ENCODE measurements around the gene ITPKB.
"Not testable (repeated sequence)": the region's sequence is repeated elsewhere in the genome, so short reads cannot be mapped to it uniquely, and the experiment has no call there.

The ITPKB gene

DNA sequence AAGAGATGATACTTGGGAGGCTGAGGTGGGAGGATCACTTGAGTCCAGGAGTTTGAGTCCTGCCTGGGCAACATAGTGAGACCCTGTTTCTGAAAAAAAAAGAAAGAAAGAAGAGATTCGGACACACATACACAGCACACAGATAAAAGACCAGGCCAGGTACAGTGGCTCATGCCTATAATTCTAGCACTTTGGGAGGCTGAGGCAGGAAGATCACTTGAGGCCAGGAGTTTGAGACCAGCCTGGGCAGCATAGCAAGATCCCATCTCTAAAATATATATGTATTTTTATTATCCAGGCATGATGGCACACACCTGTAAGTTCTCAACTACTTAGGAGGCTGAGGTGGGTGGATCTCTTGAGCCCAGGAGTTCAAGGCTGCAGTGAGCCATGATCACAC, 121.4 kb downstream of the ITPKB start:
- DNase-seq = not testable (repeated sequence)

GRCh38 chr1:226617109-226617508, 122.0 kb downstream of the ITPKB start:
- DNase-seq = no peak

DNA sequence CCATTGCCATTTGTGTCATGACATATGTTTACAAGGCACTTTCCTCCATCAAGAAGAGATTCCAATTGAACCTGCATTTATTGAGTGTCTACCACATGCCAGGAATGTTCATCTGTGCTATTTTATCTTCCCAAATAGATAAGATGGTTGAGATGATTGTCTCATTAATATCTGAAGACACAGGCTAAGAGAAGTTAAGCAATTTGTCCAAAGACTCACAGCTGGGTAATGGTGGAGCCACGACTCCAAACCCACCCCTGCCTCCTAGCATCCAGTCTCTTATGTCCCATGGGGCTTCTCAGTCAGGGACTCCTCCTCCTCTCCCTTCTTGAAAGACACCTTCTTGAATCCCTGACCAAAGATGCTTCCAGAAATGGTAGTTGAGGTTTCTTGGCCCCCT, 122.4 kb downstream of the ITPKB start:
- DNase-seq = no peak

GRCh38 chr1:226615876-226616275, 123.2 kb downstream of the ITPKB start:
- DNase-seq = no peak

- DNase-seq = not testable (repeated sequence)
Observed at GRCh38 chr1:226611980-226612379, 127.1 kb downstream of the ITPKB start.

GRCh38 chr1:226611301-226611700, 127.8 kb downstream of the ITPKB start:
- DNase-seq = no peak

DNA sequence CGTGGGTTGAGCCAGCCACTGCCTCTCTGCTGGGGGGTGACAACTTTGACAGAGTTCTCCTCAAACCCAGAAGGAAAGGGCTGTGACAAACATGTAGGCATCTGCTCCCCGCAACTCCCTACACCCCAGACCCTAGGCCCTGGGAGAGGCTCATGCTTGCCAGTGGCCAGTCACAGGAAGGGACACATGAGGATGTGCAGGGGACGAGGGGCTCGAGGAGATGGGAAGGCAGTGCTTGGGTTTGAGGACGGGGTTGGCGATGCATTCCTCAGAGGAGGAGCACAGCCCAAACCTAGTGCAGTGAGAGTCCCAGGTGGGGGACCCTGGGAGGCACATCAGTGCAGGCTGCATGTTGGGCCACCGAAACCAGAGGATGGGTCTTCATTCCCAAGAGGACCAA, 128.4 kb downstream of the ITPKB start:
- no peak for DNase-seq

DNA sequence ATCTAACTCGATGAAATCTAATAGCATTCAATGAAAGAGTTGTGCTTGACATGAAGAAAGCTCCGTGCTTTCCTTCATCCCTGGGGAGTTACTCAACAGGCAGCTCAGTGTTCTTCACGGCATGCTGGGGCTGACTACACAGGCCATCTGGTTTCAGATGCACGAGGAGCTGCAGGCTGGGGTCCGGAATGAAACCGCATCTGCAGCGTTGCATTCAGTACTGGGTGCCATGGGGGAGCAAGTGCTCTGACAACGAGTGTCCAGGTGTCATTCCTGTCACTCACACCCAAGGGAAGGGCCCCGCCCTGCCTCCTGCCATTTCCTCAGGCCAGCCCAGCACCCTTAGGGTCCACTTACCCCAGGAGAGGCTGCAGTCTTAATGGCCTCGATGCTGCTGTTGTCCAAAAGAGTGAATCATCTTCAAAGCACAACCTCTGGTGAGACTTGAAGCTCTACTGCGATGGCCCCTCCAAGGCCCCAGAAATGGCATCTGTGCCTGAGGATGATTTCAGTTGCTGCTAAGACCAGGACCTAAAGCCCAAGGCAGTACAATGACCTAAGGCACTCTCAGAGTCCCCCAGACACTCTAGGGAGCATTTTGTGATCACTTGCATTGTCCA, 129.1 kb downstream of the ITPKB start:
- no peak for DNase-seq

DNA sequence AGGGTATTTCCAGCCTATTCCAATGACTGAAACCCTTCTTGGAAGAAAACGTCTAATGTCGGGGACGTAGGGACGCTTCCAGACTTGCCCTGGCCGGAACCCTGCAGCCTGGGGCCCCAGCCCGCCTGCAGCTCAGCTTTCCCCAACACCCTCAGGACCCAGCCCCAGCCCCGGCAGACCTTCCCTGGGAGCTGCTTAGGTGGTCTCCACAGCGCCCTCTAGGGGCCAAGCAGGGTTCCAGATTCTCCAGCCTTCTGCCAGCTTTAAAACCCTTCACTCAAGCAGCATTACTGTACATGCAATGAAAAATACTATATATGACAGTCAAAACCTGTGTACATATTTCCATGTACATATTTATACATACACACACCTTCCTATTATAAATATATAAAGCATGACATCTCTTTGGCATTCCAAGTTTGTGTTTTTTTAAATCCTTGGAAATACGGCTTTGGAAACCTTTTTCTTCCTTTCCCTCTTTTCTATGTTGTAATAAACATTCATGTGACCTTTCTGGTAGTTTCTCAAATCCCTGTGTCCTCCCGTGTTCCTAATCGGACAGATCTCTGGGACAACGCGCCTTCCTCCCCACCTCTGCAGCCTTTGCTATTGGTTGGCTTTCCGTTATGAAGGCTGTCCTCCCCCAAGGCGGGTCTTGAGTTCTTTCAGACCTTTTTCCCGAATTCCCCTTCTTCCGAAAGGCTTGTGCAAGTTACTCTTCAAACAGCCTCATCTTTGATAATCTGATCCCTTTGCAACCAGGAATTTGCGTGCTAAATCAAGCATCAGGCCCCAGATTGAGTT, 130.2 kb downstream of the ITPKB start:
- peak; percentile 70 to 88 (median 81) for DNase-seq

- DNase-seq = no peak
Observed at GRCh38 chr1:226607821-226608220, 131.3 kb downstream of the ITPKB start.

DNA sequence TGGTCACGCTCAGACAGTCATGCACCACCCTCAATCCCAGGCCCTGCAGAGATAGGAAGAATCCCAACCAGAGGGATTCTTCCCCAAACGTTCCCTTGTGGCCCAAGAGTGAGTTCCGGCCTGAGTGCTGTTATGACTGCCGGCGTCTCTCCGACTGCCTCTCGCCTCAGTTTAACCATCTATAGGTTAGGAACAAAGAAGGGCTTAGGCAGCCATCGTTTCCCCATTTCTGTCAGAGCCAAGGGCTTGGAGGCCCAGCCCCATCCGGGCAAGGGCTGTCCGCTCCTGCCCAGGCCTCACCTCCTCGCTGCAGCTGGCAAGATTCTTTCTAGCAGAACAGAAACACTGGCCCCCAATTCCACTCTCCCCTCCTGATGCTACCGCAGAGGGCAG, 131.8 kb downstream of the ITPKB start:
- no peak for DNase-seq

DNA sequence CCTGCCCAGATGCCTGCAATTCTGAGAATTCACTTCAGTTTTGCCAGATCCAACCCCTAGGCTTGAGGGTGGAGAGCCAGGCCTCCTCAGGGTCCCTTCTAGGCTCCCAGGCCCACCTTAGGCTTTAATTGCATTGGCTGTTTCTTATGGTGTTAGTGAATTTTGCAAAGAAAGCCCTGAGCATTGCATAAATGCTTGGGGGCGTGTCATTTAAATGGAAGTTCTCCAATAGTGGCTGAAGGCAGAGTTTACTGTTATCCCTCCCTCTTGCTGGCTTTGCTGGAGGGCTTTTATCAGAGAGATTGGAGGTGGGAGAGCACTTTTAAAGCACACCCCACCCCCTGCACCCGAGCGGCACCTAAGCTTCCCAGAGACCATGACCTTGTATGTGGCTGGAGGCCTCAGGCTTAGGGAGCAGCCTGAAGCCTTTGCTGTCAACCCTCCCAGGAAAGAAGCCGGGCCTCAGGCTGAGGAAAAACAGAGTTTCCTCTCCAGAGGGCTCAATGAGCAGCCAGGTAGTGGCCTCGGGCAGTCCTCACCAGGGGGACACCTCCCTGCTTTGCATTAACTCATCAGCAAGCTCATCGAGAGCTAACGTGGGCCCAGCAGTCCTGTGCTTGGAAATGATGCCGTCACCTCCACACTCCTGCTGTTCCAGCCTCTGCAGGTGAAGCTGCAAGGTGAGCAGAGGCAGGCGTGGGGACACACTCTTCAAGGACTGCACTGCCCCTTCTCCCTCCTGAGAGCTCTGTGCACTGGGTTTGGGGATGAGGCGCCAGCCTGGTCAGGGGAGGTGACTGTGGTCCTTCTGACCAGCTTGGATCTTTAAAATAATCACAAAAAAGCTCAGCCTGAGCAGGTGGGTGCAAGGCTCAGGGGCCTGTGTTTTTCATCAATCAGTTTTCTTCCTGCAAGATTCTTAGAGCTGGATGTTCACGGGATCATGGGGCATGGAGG, 132.5 kb downstream of the ITPKB start:
- no peak for DNase-seq

DNA sequence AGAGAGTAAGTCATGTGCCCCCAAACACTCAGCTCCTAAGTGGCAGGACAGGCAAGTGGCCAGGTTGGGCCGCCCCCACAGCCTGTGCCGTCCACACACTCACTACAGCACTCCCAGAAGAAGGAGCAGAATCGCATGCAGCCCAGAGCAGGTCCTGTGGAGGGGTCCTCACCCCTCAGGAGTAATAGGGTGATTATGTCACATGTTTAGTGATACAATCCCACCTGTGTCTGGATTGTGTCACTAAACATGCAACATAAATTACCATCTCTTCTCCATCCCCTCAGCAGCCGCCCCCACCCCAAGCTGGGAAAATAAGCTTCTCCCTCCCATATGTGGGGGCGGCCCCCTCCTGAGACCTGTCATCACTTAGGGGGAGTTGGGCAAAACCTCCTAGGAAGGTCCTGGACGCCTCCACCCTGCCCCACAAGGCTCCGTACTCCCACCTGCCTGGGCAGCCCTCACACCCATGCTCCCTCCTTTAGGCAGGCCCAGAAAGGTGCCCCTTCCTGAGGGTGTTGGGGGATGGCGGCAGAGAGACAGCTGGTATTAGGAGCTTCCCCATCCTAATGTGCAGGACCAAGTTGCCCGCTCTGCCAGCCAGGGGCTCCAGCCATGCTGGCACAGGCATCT, 133.6 kb downstream of the ITPKB start:
- no peak for DNase-seq

- DNase-seq = no peak
Observed at GRCh38 chr1:226604560-226605317, 134.3 kb downstream of the ITPKB start.

DNA sequence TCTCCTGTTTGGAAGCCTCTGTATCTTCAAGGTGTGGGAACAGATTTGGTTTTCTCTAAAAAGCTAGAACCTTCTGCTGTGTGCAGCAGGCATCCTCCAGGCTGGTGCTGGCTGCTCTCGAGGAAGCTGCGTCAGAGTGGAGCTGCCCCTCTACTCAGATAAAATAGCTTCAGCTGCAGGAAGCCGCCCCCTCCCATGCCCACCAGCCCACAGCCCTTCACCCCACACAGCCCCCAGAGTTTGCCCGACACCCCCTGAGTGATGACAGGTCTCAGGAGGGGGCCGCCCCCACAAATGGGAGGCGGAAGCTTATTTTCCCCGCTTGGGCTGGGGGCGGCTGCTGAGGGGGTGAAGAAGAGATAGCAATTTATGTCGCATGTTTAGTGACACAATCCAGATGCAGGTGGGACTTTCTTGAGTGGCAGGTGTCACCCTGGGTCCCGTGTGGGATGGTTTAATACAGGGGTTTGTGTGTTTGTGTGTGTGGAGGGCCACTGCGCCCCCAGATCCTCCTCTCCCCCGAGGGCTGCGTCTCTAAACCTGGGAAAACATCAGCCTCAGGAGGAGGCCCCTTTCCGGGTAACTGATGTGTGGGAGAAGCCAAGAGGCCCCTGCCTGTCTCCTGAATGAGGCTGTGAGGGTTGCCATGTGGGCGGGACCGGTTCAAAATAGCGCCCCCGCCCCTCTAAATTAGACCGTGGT, 135.1 kb downstream of the ITPKB start:
- DNase-seq = no peak

- no peak for DNase-seq
Observed at GRCh38 chr1:226603022-226603857, 135.8 kb downstream of the ITPKB start.

DNA sequence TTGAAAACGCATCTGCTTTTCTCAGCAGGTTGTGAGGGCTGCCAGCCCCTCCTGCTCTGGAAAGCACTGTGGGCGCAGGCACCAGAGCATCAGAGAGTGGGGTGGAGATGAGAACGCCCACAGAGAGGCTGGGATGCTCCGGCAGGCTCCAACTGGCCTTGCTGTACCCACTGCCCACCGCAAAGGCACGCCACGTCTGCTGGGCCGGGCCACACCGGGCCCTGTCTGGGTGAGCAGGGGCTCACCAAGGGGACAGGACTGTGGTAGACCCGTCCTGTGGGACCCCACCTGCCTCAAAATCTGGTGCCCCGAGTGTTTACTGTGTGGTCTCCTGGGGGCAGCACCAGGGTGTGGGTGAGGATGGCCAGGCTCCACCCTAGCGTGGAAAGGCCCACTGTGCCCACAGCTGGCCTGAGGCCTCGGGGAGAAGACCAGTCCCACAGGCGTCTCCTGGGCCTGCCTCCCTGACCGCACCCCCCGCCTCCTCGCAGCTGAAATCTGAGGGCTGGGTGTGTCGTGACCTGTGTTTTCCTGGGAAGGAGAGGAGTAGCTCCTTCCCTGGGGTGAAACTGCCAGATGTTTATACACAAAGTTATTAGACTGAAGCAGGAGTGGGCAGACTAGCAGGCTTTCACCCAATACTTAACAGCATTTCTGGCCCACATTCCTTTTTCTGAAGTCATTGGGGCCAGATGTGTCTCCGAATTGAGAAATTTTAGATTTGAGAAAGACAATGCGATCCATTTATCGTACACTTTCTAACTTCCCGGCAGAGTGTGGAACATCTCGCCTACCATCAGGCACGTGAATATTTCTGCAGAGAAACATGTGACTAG, 136.7 kb downstream of the ITPKB start:
- no peak for DNase-seq

DNA sequence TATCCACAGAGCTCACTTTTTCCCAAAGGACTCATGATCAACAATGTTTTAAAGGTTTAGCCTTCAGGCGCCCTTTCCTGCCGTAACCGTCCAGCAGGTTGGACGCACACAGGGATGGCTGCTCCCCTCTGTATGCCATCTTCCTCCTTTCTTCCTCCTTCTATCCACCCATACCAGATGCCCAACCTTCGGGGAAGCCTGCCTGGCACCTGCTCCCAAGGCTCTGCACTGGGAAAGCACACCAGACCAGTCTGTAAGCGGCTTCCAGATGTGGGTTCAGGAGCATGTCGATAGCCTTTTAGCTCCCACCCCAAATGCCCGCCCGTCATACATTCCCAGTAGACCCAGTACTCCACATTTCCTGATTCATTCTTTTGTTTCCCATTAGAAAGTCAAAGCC, 137.6 kb downstream of the ITPKB start:
- no peak for DNase-seq

- DNase-seq = no peak
Observed at GRCh38 chr1:226600254-226600653, 138.8 kb downstream of the ITPKB start.
